Epithelial cell of proximal tubule (primary cell): ENCODE data around the gene CXXC5. TPM values are rescaled to one million over a fixed set of nuclear protein-coding genes. Genes with fewer than 3 reads are reported as not detected.
A peak's percentile ranks its signal among the peaks of the same experiment; 100 is the strongest.
"Not testable (repeated sequence)": the region's sequence is repeated elsewhere in the genome, so short reads cannot be mapped to it uniquely, and the experiment has no call there.

Experiments
- DNase-seq: peaks from one replicate; pipeline ENCODE4 v3.0.0-alpha.2; 2011; ENCODE audit warnings: low read depth
- H3K4me3 ChIP-seq: 2 replicates; pipeline ENCODE4 v1.5.1; 2011; ENCODE audit warnings: low read depth, mild to moderate bottlenecking, low read length
- total RNA-seq: library from RNA; depleted of rRNA; stranded (reverse); fragments of >200 nt; gene quantifications from 2 replicates; pipeline ENCODE4 v1.2.3, GENCODE V29; 2015
- TF ChIP-seq, protein P1 (sequence below): conservative IDR thresholded peaks from 2 replicates; pipeline ENCODE4 v1.5.1; 2012; ENCODE audit warnings: low read depth, mild to moderate bottlenecking, low read length

Gene CXXC5
- total RNA-seq, 1 donor from 2014 or later = 56.4 TPM

DNA sequence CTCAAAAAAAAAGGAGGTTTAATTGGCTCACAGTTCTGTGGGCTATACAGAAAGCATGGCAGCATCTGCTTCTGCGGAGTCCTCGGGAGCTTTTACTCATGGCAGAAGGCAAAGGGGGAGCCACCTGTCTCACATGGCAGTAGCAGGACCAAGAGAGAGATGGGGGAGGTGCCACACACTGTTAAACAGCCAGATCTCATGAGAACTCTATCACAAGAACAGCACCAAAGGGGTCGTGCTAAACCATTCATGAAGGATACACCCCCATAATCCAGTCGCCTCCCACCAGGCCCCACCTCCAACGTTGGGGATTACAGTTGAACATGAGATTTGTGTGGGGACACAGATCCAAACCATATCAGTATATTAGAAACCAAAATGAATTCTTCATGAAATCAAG, 28.3 kb upstream of the CXXC5 start:
- H3K4me3 ChIP-seq = no peak overlapping the region
- TF ChIP-seq, protein P1, sequence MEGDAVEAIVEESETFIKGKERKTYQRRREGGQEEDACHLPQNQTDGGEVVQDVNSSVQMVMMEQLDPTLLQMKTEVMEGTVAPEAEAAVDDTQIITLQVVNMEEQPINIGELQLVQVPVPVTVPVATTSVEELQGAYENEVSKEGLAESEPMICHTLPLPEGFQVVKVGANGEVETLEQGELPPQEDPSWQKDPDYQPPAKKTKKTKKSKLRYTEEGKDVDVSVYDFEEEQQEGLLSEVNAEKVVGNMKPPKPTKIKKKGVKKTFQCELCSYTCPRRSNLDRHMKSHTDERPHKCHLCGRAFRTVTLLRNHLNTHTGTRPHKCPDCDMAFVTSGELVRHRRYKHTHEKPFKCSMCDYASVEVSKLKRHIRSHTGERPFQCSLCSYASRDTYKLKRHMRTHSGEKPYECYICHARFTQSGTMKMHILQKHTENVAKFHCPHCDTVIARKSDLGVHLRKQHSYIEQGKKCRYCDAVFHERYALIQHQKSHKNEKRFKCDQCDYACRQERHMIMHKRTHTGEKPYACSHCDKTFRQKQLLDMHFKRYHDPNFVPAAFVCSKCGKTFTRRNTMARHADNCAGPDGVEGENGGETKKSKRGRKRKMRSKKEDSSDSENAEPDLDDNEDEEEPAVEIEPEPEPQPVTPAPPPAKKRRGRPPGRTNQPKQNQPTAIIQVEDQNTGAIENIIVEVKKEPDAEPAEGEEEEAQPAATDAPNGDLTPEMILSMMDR = no peak
- DNase-seq = no peak

DNA sequence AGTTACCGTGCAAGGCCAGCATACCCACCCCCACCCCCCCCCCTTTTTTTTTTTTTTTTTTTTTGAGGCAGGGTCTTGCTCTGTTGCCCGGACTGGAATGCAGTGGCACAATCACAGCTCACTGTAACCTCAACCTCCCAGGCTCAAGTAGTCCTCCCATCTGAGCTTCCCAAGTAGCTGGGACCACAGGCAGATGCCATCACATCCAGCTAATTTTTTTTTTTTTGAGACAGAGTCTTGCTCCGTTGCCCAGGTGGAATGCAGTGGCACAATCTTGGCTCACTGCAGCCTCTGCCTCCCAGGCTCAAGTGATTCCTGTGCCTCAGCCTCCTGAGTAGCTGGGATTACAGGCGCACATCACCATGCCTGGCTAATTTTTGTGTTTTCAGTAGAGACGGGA, 22.8 kb upstream of the CXXC5 start:
- H3K4me3 ChIP-seq, DNase-seq: not testable (repeated sequence)

DNA sequence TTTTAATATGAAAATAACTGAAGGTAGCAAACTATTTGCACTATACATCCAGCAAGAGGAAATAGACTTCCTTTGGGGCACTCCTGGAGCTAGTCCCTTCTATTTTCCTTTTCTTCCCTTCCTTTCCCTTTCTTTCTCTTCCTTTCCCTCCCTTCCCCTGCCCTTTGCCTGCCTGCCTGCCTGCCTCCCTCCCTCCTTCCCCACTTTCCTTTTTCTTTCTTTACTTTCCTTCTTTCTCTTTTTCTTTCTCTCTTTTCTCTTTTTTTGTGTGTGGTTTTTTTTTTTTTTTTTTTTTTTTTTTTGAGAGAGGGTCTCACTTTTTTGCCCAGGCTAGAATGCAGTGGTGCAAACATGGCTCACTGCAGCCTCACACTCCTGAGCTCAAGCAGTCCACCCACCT, 17.3 kb upstream of the CXXC5 start:
- no peak overlapping the region for H3K4me3 ChIP-seq
- TF ChIP-seq, protein P1 = no peak
- DNase-seq = no peak

DNA sequence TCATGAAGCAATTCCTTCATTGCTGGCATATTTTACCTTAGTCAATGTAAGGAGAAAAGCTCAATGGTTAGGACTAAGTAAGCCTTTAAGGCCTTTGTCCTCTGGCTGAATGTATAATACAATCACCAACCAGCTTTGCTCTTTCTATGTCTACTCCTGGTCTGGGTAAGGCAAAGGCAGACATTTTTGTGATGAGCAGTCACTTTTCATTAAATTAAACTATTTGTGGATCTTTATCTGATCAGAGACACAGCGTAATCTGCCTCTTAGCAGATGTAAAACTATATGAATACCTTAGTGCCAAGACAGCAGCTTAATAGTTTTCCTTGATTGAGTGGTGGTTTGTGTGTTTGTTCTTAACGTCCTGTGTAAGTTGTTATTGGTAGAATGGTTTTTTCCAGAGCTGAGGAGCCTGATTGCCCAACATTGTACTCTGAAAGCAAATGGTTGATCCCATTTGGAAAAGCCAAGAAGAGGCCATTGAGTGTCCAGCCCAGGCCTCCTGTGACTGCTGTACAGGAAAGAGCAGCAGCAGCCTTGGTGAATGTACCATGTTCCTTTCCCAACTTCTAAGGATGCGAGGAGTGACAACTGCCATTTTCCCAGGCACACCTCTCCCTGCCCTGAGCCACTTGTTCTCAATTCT, 16.5 kb upstream of the CXXC5 start:
- DNase-seq = no peak
- TF ChIP-seq, protein P1 = no peak
- H3K4me3 ChIP-seq = no peak overlapping the region

DNA sequence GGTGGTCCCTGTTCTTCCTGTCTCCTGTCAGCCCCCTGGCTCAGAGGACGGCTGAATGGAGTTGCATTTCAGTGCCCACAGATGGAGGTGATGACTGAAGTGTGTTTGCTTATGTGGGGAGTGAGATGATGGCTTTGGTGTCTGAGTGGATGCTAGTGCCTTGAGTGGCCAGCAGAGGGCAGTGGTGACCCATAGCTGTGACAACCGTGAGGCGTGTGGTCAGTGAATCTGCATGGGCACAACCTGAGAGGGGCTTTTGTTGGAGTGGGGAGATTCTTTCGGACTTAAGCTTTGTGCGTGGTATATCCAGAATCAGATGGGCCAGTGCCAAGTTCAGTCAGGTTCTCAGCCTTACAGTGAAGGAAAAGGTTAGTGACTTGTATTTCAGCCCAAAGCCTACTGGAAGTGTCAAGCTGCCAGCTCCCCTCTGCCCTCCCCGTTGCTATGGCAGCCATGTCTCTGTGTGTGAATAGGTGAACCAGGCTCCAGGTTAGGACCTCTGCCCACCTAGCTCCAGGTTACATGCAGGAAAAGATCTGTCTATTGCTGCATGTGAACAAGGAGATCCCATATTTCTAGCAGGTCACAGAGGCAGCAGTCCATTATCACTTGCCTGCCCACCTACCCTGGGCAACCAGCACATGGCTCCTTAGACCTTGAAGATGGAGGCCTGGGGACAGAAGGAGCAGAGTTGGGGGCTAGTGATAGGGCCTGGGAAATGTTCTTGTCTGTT, 14.7 kb upstream of the CXXC5 start:
- TF ChIP-seq, protein P1 = peak; percentile 99
- no peak overlapping the region for H3K4me3 ChIP-seq

DNA sequence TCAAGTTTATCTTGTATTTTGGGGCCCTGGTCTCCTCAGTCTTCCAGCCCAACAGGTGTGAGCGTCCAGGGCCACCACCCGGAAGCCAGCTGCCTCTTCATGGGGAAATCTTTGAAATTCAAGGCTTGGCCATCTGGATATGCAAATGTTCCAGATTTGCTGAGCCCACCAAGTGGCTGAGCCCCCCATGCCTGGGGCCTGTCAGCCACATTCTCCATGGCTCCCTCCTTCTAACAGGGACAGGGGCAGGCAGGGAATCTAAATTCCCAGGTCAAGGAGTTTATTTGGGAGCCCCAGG, 14.2 kb upstream of the CXXC5 start:
- TF ChIP-seq, protein P1 = no peak
- H3K4me3 ChIP-seq = no peak overlapping the region
- DNase-seq = no peak

More for the DNA sequence above, 14.7 kb upstream of the CXXC5 start:
- no peak for DNase-seq

DNA sequence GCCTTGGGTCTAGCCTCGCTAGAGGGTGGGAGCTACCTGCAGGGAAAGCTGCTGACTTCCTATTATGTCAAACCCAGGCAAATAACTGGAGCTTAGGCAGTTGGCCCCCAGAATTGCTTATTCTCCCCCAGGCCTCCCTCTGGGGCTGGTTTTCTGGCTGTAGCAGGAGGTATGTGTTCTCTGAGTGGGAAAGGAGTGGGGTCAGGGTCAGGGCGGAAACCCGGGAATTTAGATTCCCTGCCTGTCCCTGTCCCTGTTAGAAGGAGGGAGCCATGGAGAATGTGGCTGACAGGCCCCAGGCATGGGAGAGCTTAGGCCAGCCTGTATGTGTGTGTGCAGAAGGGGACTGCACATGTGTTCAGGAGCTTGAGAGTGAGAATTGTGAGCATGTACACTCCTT, 13.6 kb upstream of the CXXC5 start:
- no peak overlapping the region for H3K4me3 ChIP-seq
- TF ChIP-seq, protein P1 = no peak
- DNase-seq = no peak
